ENCODE measurements around the gene STAB2.

DNA sequence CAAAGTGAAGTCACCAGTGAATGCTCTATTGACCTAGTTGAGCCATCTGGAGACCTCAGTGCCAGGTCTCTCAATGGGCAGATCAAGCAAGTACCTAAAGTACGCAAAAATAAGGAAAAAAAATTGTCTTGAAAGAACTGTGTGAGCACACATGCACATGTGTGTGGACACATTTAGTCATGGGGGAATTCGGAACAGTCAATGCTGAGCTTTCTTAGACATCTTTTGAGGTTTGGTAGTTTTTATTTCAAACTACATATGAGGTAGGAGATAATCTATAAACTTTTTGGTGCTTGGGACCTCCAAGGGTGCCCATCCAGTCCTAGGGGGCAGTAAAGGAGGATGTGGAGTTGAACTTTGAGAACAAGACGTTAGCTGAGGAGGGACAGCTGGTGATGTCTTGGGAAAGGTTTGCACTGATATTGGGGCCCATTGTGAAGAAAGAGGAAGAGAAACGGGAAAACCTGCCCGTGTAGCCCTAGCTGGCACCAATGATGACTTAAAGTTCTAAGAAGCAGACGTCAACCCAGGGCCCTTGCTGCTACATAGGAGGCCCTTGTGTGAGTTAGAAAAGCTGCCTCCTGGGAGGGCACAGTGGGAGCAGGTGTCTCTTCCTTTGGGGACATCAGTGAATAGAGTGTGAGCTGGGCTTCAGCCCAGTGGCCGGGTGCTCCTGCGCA lies 129.6 kb downstream of the STAB2 start:
- TF ChIP-seq, protein P1, sequence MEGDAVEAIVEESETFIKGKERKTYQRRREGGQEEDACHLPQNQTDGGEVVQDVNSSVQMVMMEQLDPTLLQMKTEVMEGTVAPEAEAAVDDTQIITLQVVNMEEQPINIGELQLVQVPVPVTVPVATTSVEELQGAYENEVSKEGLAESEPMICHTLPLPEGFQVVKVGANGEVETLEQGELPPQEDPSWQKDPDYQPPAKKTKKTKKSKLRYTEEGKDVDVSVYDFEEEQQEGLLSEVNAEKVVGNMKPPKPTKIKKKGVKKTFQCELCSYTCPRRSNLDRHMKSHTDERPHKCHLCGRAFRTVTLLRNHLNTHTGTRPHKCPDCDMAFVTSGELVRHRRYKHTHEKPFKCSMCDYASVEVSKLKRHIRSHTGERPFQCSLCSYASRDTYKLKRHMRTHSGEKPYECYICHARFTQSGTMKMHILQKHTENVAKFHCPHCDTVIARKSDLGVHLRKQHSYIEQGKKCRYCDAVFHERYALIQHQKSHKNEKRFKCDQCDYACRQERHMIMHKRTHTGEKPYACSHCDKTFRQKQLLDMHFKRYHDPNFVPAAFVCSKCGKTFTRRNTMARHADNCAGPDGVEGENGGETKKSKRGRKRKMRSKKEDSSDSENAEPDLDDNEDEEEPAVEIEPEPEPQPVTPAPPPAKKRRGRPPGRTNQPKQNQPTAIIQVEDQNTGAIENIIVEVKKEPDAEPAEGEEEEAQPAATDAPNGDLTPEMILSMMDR (IDR thresholded peaks at IDR 0.05): no peak
- TF ChIP-seq EZH2phosphoT487 (IDR thresholded peaks at IDR 0.05): no peak

Measured in neural progenitor cell (in vitro differentiated cells).